GM12878 (cell line): Measurements from ENCODE around the gene UNC5CL. TPM values are rescaled to one million over a fixed set of nuclear protein-coding genes. Genes with fewer than 3 reads are reported as not detected.

Source experiments
- ATAC-seq: fragments of 200-7000 bp; cut with Tn5 transposase; 3 replicates; pipeline ENCODE4 v1.9.1; 2020; ENCODE audit warnings: mild to moderate bottlenecking, moderate library complexity
- BruUV-seq: library from RNA; stranded (reverse); fragments of 400-500 nt; replicated peaks from 2 replicates; lab custom pipeline; 2021; lab: Mats Ljungman, UMichigan
- CTCF ChIA-PET: fragments of 300-600 bp; sonication (Branson Sonifier 250); formaldehyde crosslinking; extraction: SDS; loops from one replicate; lab custom pipeline; 2021; ENCODE audit warnings: inconsistent platforms; lab: Yijun Ruan, JAX
- POLR2A ChIA-PET: fragments of 350-600 bp; formaldehyde crosslinking; extraction: SDS; loops from one replicate; lab custom pipeline; 2021; ENCODE audit warnings: inconsistent platforms; lab: Charles Lee
- RAD21 ChIA-PET: fragments of 300-600 bp; sonication (Branson Sonifier 250); formaldehyde crosslinking; loops from one replicate; lab custom pipeline; 2023; ENCODE audit warnings: antibody characterized with exemption; ENCODE audit not compliant: unreplicated experiment; lab: Charles Lee
- SMC1A ChIA-PET: fragments of 300-600 bp; sonication (Branson Sonifier 250); formaldehyde crosslinking; loops from one replicate; lab custom pipeline; 2023; ENCODE audit not compliant: unreplicated experiment, uncharacterized antibody; lab: Charles Lee
- DNase-seq: peaks from one replicate; pipeline ENCODE4 v3.0.0-alpha.2; 2011; ENCODE audit warnings: low read depth, low spot score
- FAIRE-seq: peaks from 3 replicates; lab custom pipeline; 2011; peaks lifted over from hg19 to GRCh38; lab: Jason Lieb, UNC
- H2AFZ ChIP-seq: 2 replicates; pipeline ENCODE4 v1.6.0; 2011; ENCODE audit warnings: low read depth, low read length, control low read depth; ENCODE audit not compliant: control insufficient read depth
- H3K27ac ChIP-seq: 2 replicates; pipeline ENCODE4 v1.5.1; 2011; ENCODE audit warnings: control low read depth; ENCODE audit not compliant: control insufficient read depth, insufficient read depth
- H3K27me3 ChIP-seq, 2 experiments: replicated peaks in 1 of 2; 2 replicates each; pipeline versions ENCODE4 v1.6.0 to v1.6.1; 2011; ENCODE audit warnings: low read length in 1 of 2; ENCODE audit not compliant: control insufficient read depth in 2 of 2, insufficient read depth in 2 of 2
- H3K36me3 ChIP-seq, 2 experiments: 2 replicates each; pipeline ENCODE4 v1.5.1; 2011; ENCODE audit warnings: low read length in 1 of 2; ENCODE audit not compliant: control insufficient read depth in 2 of 2, insufficient read depth in 2 of 2
- H3K4me1 ChIP-seq: 2 replicates; pipeline ENCODE4 v1.6.1; 2011; ENCODE audit warnings: mild to moderate bottlenecking, low read length, moderate library complexity, mixed read lengths; ENCODE audit not compliant: control insufficient read depth, insufficient read depth
- H3K4me2 ChIP-seq: 2 replicates; pipeline ENCODE4 v1.6.0; 2011; ENCODE audit warnings: control low read depth; ENCODE audit not compliant: control insufficient read depth, insufficient read depth
- H3K4me3 ChIP-seq: fragments of 200-600 bp; sonication (generic); 2 replicates; pipeline ENCODE4 v1.5.1; 2016
- H3K79me2 ChIP-seq: 2 replicates; pipeline ENCODE4 v1.6.0; 2011; ENCODE audit warnings: low read length; ENCODE audit not compliant: control insufficient read depth, insufficient read depth
- H3K9ac ChIP-seq: 2 replicates; pipeline ENCODE4 v1.8.0; 2011; ENCODE audit warnings: low read length, control low read depth, mixed read lengths; ENCODE audit not compliant: control insufficient read depth, insufficient read depth
- H3K9me3 ChIP-seq: replicated peaks from 3 replicates; pipeline ENCODE4 v1.5.1; 2011; ENCODE audit warnings: mild to moderate bottlenecking, low read length; ENCODE audit not compliant: control insufficient read depth, insufficient read depth
- H4K20me1 ChIP-seq: 2 replicates; pipeline ENCODE4 v1.6.0; 2011; ENCODE audit not compliant: control insufficient read depth, insufficient read depth
- CREM ChIP-seq: IDR thresholded peaks from 2 replicates; pipeline ENCODE4 v1.6.1; 2014; ENCODE audit warnings: antibody characterized with exemption, low read depth
- NFYB ChIP-seq: IDR thresholded peaks from 2 replicates; pipeline ENCODE4 v1.6.1; 2011; ENCODE audit warnings: low read depth, mild to moderate bottlenecking, low read length, improper control_type of control experiment, moderate library complexity; ENCODE audit not compliant: insufficient read depth
- RAD21 ChIP-seq: IDR thresholded peaks from 2 replicates; pipeline ENCODE4 v1.6.1; 2011; ENCODE audit warnings: mild to moderate bottlenecking, low read depth, low read length, moderate library complexity; ENCODE audit not compliant: insufficient read depth
- SUZ12 ChIP-seq: fragments of 200-600 bp; sonication (generic); IDR thresholded peaks from one replicate; pipeline ENCODE4 v1.6.1; 2018; ENCODE audit warnings: antibody characterized with exemption, mild to moderate bottlenecking; ENCODE audit not compliant: unreplicated experiment
- ZBTB33 ChIP-seq: fragments of 450-650 bp; IDR thresholded peaks from 2 replicates; pipeline ENCODE4 v1.6.1; 2017; ENCODE audit warnings: mild to moderate bottlenecking
- ZNF592 ChIP-seq: fragments of 450-650 bp; IDR thresholded peaks from 2 replicates; pipeline ENCODE4 v1.6.1; 2017; ENCODE audit warnings: mild to moderate bottlenecking, moderate library complexity
- WGBS: methylation state at CpG from one replicate; pipeline ENCODE4 v1.1.6; 2016; ENCODE audit warnings: low lambda C conversion rate; ENCODE audit not compliant: insufficient replicate concordance, insufficient coverage; ENCODE audit errors: missing lambda C conversion rate; 5-methylcytosine and 5-hydroxymethylcytosine counted together
- in situ Hi-C: fragments of 300-500 bp; cut with MboI; formaldehyde crosslinking; loops from 9 replicates; pipeline ENCODE4 v1.14.3; 2018; ENCODE audit warnings: mixed read lengths
- intact Hi-C: fragments of 100-400 bp; cut with micrococcal nuclease; formaldehyde crosslinking; loops from one replicate; pipeline ENCODE4 v1.14.2; 2022; ENCODE audit not compliant: unreplicated experiment
- polyA plus RNA-seq, 11 experiments: library from polyadenylated mRNA; depleted of rRNA in 4 of 11; unstranded in 6 of 11; stranded (reverse) in 5 of 11; fragments of >200 nt; fragmentation: Nextera tagmentation in 4 of 11; fragmentation: Illumina TruSeq in 1 of 11; extraction: Ambion mirVana in 4 of 11; extraction: Trizol in 1 of 11; gene quantifications; 1 replicate in 1 of 11; 2 replicates in 10 of 11; pipeline versions ENCODE4 v1.2.1 to v1.2.3, GENCODE V29; 2011 to 2016; ENCODE audit warnings: inconsistent platforms in 2 of 11, missing spikeins in 2 of 11, low read depth in 1 of 11
- total RNA-seq, 4 experiments: library from RNA; depleted of rRNA in 3 of 4; stranded (reverse); fragments of >200 nt in 3 of 4; fragmentation: Illumina TruSeq in 1 of 4; extraction: Trizol in 1 of 4; gene quantifications; 2 replicates each; pipeline versions ENCODE4 v1.2.1 to v1.2.3, GENCODE V29; 2013 to 2021
- TF ChIP-seq, protein P1 (sequence below): IDR thresholded peaks from 2 replicates; pipeline ENCODE4 v1.6.1; 2012; ENCODE audit warnings: improper control_type of control experiment, low read depth, low read length; ENCODE audit not compliant: insufficient replicate concordance

UNC5CL gene
- total and polyA plus RNA-seq, 10 of the 15 experiments (the other 5 are each of a cell fraction or from before 2014, with no cell fraction given) = 0.11 to 1.2 (median 0.46) TPM; not detected in 1

DNA sequence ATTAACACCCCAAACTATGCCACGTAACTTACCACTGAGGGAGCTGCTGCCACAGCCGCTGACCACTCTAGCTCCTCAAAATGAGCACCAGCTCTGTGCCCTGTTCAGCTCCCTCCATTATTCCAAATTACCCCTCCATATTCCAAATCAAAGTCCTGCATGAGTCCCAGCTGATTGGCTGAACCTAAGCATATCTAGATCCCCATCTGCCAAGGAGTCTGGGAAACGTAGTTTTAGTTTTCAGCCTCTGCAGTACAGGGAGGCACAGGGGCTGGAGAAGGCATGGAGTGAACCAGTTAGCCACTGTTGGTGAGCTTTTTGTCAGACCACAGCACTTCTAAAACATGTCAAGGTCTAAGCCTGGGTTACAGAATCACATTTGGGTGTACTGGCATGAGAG, 15.9 kb downstream of the UNC5CL start:
- in situ Hi-C loops = no loop called here
- Histone ChIP-seq H3K27ac (no peak overlapping the region), H2AFZ (no peak overlapping the region), H3K36me3 (no peaks in the 10 kb centered on the region), H3K9ac (no peak overlapping the region), H3K27me3 (no peaks in the 10 kb centered on the region), H3K4me1 (peaks cover 8% of the 10 kb centered on the region), H3K4me2 (no peak overlapping the region), H3K79me2 (no peaks in the 10 kb centered on the region), H3K9me3 (no peaks in the 10 kb centered on the region), H3K4me3 (no peak overlapping the region), H4K20me1 (no peaks in the 10 kb centered on the region; the same call in 1 of the 2 replicates)
- ChIA-PET SMC1A (no interaction called here), CTCF (interaction anchor here (2.2 kb wide), 1 partner anchor 17 kb away, joined by 10 read pairs; the partner anchor contains the start of gene UNC5CL), RAD21 (no interaction called here), POLR2A (no interaction called here)
- no peak for ATAC-seq
- TF ChIP-seq CREM (no peak), SUZ12 (no peak), NFYB (no peak), ZNF592 (no peak), ZBTB33 (no peak), RAD21 (no peak)
- TF ChIP-seq, protein P1, sequence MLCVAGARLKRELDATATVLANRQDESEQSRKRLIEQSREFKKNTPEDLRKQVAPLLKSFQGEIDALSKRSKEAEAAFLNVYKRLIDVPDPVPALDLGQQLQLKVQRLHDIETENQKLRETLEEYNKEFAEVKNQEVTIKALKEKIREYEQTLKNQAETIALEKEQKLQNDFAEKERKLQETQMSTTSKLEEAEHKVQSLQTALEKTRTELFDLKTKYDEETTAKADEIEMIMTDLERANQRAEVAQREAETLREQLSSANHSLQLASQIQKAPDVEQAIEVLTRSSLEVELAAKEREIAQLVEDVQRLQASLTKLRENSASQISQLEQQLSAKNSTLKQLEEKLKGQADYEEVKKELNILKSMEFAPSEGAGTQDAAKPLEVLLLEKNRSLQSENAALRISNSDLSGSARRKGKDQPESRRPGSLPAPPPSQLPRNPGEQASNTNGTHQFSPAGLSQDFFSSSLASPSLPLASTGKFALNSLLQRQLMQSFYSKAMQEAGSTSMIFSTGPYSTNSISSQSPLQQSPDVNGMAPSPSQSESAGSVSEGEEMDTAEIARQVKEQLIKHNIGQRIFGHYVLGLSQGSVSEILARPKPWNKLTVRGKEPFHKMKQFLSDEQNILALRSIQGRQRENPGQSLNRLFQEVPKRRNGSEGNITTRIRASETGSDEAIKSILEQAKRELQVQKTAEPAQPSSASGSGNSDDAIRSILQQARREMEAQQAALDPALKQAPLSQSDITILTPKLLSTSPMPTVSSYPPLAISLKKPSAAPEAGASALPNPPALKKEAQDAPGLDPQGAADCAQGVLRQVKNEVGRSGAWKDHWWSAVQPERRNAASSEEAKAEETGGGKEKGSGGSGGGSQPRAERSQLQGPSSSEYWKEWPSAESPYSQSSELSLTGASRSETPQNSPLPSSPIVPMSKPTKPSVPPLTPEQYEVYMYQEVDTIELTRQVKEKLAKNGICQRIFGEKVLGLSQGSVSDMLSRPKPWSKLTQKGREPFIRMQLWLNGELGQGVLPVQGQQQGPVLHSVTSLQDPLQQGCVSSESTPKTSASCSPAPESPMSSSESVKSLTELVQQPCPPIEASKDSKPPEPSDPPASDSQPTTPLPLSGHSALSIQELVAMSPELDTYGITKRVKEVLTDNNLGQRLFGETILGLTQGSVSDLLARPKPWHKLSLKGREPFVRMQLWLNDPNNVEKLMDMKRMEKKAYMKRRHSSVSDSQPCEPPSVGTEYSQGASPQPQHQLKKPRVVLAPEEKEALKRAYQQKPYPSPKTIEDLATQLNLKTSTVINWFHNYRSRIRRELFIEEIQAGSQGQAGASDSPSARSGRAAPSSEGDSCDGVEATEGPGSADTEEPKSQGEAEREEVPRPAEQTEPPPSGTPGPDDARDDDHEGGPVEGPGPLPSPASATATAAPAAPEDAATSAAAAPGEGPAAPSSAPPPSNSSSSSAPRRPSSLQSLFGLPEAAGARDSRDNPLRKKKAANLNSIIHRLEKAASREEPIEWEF = no peak
- DNase-seq = no peak
- intact Hi-C loops = no loop called here
- BruUV-seq = no TSS peak
- no peak for FAIRE-seq
- 70% methylated on average over 3 of the region's 3 CpGs for WGBS
